LNCaP clone FGC (cell line): ENCODE data around the gene ATP8B1.

Experiments
- DNase-seq: peaks from one replicate; pipeline ENCODE4 v3.0.0-alpha.2; 2011; ENCODE audit warnings: low read depth
- H3K4me3 ChIP-seq: 2 replicates; pipeline ENCODE4 v1.5.1; 2011; ENCODE audit warnings: mild to moderate bottlenecking, low read depth, low read length, control low read depth
- TF ChIP-seq, protein P1 (sequence below): IDR thresholded peaks from 2 replicates; pipeline ENCODE4 v1.5.1; 2012; ENCODE audit warnings: mild to moderate bottlenecking; ENCODE audit not compliant: control insufficient read depth, insufficient read depth; ENCODE audit errors: extremely low read depth

Gene ATP8B1

DNA sequence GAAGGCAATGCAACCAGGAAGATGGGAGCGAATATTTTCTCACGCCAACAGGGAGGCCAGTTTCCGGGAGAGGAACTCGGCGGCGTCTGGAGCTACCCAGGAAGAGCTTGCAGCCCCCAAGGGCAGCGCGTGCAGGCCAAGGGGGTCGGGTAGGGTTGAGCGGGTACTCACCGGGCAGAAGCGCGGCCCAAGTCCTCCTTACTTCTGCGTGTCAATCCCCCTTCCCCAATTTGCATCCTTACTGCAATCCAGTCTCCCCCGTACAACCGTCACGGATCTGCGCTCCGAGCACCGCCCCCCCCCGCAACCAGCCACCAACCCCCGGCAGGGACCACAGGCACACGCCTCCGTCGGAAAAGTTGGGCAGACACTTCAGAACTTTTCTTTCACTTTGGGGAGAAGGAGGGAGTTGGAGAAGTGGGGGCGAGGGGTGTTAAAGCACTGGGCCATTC, 1.3 kb downstream of the ATP8B1 start:
- TF ChIP-seq, protein P1, sequence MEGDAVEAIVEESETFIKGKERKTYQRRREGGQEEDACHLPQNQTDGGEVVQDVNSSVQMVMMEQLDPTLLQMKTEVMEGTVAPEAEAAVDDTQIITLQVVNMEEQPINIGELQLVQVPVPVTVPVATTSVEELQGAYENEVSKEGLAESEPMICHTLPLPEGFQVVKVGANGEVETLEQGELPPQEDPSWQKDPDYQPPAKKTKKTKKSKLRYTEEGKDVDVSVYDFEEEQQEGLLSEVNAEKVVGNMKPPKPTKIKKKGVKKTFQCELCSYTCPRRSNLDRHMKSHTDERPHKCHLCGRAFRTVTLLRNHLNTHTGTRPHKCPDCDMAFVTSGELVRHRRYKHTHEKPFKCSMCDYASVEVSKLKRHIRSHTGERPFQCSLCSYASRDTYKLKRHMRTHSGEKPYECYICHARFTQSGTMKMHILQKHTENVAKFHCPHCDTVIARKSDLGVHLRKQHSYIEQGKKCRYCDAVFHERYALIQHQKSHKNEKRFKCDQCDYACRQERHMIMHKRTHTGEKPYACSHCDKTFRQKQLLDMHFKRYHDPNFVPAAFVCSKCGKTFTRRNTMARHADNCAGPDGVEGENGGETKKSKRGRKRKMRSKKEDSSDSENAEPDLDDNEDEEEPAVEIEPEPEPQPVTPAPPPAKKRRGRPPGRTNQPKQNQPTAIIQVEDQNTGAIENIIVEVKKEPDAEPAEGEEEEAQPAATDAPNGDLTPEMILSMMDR = no peak
- peak overlapping the region; percentile 98 for H3K4me3 ChIP-seq
- DNase-seq = no peak

DNA sequence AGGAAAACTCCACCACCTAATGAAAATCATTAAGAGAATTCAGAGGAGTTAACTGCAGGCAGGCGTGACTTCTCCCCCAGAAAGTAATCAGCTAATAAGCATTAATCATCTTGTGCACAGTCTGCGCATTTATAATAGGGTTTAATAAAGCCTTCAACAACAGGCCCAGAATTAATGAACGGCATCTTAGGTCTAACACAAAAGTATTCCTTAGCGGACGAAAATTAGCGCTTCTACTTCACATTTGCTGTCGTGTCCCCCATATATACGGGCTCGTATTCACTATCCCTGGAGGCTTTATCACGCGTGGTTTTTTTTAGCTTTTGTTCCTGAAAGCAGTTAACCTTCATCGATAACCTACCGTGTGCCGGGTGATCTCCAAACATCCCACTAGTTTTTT, 1.8 kb downstream of the ATP8B1 start:
- no peak for DNase-seq
- TF ChIP-seq, protein P1 = no peak
- peak overlapping the region; percentile 98 for H3K4me3 ChIP-seq

DNA sequence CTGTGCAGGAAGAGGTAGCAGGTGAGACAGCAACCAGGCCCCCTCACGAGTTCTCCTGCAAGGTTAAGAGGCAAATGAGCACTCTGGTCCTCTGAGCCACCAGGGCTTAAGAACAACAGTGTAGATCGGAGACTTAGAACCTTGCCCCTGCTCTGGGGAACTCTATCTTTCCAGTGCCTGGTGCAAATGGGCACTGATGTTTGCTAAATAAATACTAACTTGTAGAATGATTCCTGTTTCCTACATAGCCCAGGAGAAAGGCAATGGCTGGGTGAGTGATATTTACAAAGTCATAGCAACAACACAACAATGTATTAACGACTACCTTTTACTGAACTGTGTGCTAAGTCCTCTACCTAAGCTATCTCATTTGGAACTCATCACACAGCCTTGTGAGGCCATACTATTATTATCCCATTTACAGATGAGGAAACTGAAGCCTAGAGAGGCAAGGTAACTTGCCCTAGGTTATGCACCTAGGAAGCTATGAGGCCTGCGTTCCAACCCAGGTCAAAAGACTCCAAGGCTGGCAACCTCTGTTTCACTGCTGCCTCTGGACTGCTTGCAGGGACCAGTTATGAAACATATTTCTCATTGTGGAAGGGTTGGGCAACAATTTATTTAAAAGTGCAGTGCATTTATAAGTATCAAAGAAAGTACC, 4.3 kb downstream of the ATP8B1 start:
- TF ChIP-seq, protein P1 = no peak
- no peak overlapping the region for H3K4me3 ChIP-seq
- DNase-seq = no peak

DNA sequence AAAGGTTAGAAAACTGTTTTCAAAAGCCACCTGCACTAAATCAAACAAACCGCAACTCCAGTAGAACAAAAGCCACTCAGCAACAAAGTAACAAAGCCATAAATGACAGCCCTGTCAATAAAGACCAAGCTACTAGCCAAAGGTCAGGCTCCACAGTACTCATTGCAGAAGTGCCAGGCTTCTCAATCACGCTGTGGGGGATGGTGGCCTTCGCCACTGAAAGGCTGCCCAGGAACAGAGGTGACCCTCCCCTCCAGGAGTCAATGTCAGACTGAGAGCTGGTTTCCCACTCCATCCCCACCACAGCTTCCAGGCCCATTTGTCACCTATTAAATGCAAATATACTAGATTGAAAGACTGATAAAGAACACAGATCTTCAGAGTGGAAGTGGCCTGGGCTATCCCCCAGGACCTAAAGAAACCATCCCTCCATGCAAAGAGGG, 5.9 kb downstream of the ATP8B1 start:
- TF ChIP-seq, protein P1 = no peak
- peak overlapping the region; percentile 5; the same call in 1 of the 2 replicates for H3K4me3 ChIP-seq
- peak; percentile 79 for DNase-seq

DNA sequence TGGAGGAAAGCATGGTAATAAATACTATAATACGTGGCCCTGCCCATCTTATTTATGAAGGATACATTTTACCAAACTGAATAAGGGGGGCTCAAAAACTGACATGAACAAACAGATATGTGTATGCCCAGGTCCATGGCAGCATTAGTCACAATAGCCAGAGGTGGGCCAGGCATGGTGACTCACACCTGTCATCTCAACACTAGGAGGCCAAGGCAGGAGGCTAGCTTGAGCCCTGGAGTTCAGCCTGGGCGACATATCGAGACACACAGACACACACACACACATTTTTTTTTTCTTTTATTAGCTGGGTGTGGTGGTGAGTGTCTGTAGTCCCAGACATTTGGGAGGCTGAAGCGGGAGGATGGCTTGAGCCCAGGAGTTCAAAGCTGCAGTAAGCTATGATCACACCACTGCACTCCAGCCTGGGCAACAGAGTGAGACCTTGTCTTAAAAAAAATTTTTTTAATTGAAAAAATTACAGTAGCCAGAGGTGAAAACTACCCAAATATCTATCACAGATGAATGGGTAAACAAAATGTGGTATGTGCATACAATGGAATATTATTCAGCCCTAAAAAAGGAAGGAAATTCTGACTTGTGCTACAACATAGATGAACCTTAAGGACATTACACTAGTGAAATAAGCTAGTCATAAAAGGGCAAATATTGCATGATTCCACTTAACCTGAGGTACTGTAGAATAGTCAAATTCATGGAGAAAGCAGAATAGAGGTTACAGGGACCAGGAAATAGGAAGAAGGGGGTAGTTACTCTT, 8.0 kb downstream of the ATP8B1 start:
- TF ChIP-seq, protein P1 = no peak
- no peak for DNase-seq
- no peak overlapping the region for H3K4me3 ChIP-seq

DNA sequence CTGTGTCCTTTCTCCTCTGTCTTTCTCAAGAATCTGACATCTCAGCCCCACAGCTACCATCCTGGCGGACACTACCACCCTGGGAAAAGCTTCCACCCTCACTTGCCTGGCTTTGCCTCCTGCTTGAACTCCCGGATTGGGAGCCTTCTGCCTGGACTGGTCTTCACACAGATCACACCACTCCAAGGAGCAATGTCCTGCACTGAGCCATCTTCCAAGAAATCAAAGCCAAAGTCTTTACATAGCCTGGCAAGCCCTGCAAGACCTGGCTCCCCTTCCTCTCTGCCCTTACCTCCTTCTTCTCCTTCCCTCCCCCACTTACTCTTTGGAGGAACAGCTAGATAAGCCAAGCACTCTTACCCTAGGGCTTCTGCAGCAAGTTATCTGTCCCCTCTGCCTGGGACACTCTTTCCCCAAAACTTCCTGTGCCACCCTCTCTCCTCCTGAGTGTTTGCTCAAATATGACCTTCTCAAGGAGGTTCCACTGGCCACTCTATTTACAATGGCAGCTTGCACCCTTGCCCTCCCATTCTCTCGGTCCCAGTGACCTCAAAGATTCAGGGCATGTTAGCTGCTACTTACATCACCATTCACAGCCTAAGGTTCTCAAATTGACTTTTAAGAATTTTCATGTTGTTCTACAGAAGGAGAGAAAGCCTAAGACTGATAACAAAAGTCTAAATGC, 9.7 kb downstream of the ATP8B1 start:
- no peak for DNase-seq
- no peak overlapping the region for H3K4me3 ChIP-seq
- TF ChIP-seq, protein P1 = no peak
